GM19193 (cell line): ENCODE results near the gene ERC2.

Experiments used
- POLR2A ChIP-seq: IDR thresholded peaks from 4 replicates; pipeline ENCODE4 v1.6.1; 2011; ENCODE audit not compliant: insufficient read depth, insufficient read length; ENCODE audit errors: extremely low read depth

Gene ERC2

GRCh38 chr3:56200251-56200650, 268.0 kb downstream of the ERC2 start:
- TF ChIP-seq POLR2A: no peak

- no peak for TF ChIP-seq POLR2A
These were observed 270.3 kb downstream of the ERC2 start for GRCh38 chr3:56197991-56198390.

GRCh38 chr3:56197259-56197965, 270.9 kb downstream of the ERC2 start:
- TF ChIP-seq POLR2A: no peak

- no peak for TF ChIP-seq POLR2A
These were observed 271.6 kb downstream of the ERC2 start for GRCh38 chr3:56196700-56197099.

GRCh38 chr3:56193519-56193918, 274.7 kb downstream of the ERC2 start:
- no peak for TF ChIP-seq POLR2A

- no peak for TF ChIP-seq POLR2A
These were observed 276.3 kb downstream of the ERC2 start for GRCh38 chr3:56192001-56192400.

- TF ChIP-seq POLR2A: no peak
These were observed 277.4 kb downstream of the ERC2 start for GRCh38 chr3:56190771-56191305.

- TF ChIP-seq POLR2A: no peak
These were observed 278.1 kb downstream of the ERC2 start for GRCh38 chr3:56190130-56190529.

- no peak for TF ChIP-seq POLR2A
These were observed 278.7 kb downstream of the ERC2 start for GRCh38 chr3:56189536-56189935.

GRCh38 chr3:56188201-56188600, 280.1 kb downstream of the ERC2 start:
- no peak for TF ChIP-seq POLR2A

GRCh38 chr3:56187051-56187450, 281.2 kb downstream of the ERC2 start:
- no peak for TF ChIP-seq POLR2A

- no peak for TF ChIP-seq POLR2A
These were observed 282.4 kb downstream of the ERC2 start for GRCh38 chr3:56185827-56186226.

- no peak for TF ChIP-seq POLR2A
These were observed 284.7 kb downstream of the ERC2 start for GRCh38 chr3:56183529-56183928.

- no peak for TF ChIP-seq POLR2A
These were observed 287.8 kb downstream of the ERC2 start for GRCh38 chr3:56180433-56180832.

GRCh38 chr3:56173601-56174000, 294.7 kb downstream of the ERC2 start:
- TF ChIP-seq POLR2A: no peak

GRCh38 chr3:56164436-56164835, 303.8 kb downstream of the ERC2 start:
- no peak for TF ChIP-seq POLR2A

GRCh38 chr3:56157693-56158362, 310.4 kb downstream of the ERC2 start:
- TF ChIP-seq POLR2A: no peak

GRCh38 chr3:56154297-56154696, 314.0 kb downstream of the ERC2 start:
- no peak for TF ChIP-seq POLR2A
